ENCODE results near the gene ZNF672. TPM values are rescaled to one million over a fixed set of nuclear protein-coding genes. Genes with fewer than 3 reads are reported as not detected.

Gene ZNF672
- total and polyA plus RNA-seq, 2 of the 13 experiments (the other 11 are each of a cell fraction or from before 2014, with no cell fraction given), result 17.2 to 22.9 TPM

GRCh38 chr1:248858096-248858890, 20.3 kb downstream of the ZNF672 start (continued):
- TF ChIP-seq SRY (CRISPR knock-in tag; IDR thresholded peaks at IDR 0.05) (no peak), HIVEP1 (CRISPR knock-in tag; IDR thresholded peaks at IDR 0.05) (peak; percentile 30; the same call in 1 of the 2 replicates), ZNF709 (CRISPR knock-in tag; IDR thresholded peaks at IDR 0.05) (no peak), IRX3 (CRISPR knock-in tag; IDR thresholded peaks at IDR 0.05; ENCODE audit: borderline replicate concordance, low read depth) (no peak), CEBPB (IDR thresholded peaks at IDR 0.05; ENCODE audit: borderline replicate concordance, low read depth, low read length) (no peak), ARID5B (CRISPR knock-in tag; IDR thresholded peaks at IDR 0.05) (peak; percentile 23; the same call in 1 of the 2 replicates), ZNF142 (CRISPR knock-in tag; IDR thresholded peaks at IDR 0.05) (0 out of 2 replicates have a peak, but pooled peaks have one; percentile 44), KDM6A (CRISPR knock-in tag; IDR thresholded peaks at IDR 0.05; ENCODE audit: low read depth) (no peak), ETV5 (CRISPR knock-in tag; IDR thresholded peaks at IDR 0.05; ENCODE audit: borderline replicate concordance) (peak; percentile 19; the same call in 1 of the 2 replicates), MIER3 (CRISPR knock-in tag; IDR thresholded peaks at IDR 0.05; ENCODE audit: borderline replicate concordance) (0 out of 2 replicates have a peak, but pooled peaks have one; percentile 4), IKZF4 (CRISPR knock-in tag; IDR thresholded peaks at IDR 0.05; ENCODE audit: borderline replicate concordance, low read depth, not compliant biosample characterization) (no peak), SAFB2 (CRISPR knock-in tag; IDR thresholded peaks at IDR 0.05; ENCODE audit: borderline replicate concordance, low read depth) (no peak), ZNF761 (CRISPR knock-in tag; conservative IDR thresholded peaks at IDR 0.05) (no peak; the same call in 1 of the 2 replicates), MLLT10 (CRISPR knock-in tag; IDR thresholded peaks at IDR 0.05) (no peak), ZNF138 (CRISPR knock-in tag; IDR thresholded peaks at IDR 0.05; ENCODE audit: low read depth) (no peak), TOPORS (CRISPR knock-in tag; IDR thresholded peaks at IDR 0.05) (peak; percentile 72; the same call in 1 of the 2 replicates), BRD4 (CRISPR knock-in tag; IDR thresholded peaks at IDR 0.05) (peak; percentile 63; the same call in 1 of the 2 replicates), E2F2 (CRISPR knock-in tag; IDR thresholded peaks at IDR 0.05; ENCODE audit: borderline replicate concordance) (0 out of 2 replicates have a peak, but pooled peaks have one; percentile 81)

Measured in HepG2 (cell line).